ENCODE data around the gene FARP2.

Gene FARP2

DNA sequence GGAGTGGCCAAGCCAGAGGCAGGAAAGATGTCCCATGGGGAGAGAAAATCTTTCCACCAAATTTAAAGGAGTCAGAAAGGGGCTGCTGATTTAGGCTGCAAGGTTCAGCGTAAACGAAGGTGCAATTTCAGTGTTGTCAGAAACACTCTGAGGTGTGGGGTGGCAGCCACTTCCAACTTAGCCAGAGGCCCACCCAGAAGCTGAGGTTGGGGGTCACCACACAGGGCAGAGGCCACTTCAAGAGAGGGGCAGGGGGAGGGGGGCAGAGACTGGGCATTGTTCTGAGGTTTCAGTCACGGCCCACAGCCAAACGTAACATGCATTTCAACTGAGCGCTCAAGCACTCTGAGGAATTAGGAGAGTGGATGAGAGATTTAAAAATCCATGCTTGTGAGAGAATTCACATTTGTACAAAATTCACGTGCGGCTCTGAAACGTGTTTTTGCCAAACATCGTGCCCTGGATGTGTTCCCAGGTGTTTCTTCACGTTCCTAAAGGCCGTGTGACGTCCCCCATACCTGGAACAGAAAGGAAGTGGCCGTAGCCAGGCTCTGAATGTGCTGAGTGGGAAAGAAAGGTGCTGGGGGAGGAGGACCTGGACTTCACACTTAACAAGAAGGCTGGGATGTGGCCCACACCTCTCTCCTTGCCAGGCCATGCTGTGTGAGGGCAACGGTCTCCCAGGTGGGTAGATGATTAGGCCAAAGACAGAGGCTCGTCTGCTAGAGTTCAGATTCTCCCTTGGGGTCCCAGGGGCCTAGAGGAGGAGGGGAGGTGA, 182.9 kb downstream of the FARP2 start:
- Histone ChIP-seq H3K36me3 (ENCODE audit: control insufficient read depth in 1 of 2, insufficient read depth in 2 of 2, low read length in 2 of 2) (no peaks in the 10 kb centered on the region), H3K9me3 (ENCODE audit: control insufficient read depth in 1 of 2, low read length in 2 of 2) (no peaks in the 10 kb centered on the region), H3K4me3 (ENCODE audit: low read depth in 1 of 2, low read length in 2 of 2) (no peak overlapping the region), H3K9ac (ENCODE audit: low read depth in 1 of 2, low read length in 2 of 2) (no peak overlapping the region), H3K4me1 (ENCODE audit: control insufficient read depth in 1 of 2, insufficient read depth in 2 of 2, low read length in 2 of 2) (no peaks in the 10 kb centered on the region), H3K27me3 (ENCODE audit: control insufficient read depth in 1 of 2, insufficient read depth in 2 of 2, low read length in 2 of 2) (peaks cover 4 to 12% of the 10 kb centered on the region in 2 donors), H3K27ac (ENCODE audit: low read depth, low read length) (no peak overlapping the region)

DNA sequence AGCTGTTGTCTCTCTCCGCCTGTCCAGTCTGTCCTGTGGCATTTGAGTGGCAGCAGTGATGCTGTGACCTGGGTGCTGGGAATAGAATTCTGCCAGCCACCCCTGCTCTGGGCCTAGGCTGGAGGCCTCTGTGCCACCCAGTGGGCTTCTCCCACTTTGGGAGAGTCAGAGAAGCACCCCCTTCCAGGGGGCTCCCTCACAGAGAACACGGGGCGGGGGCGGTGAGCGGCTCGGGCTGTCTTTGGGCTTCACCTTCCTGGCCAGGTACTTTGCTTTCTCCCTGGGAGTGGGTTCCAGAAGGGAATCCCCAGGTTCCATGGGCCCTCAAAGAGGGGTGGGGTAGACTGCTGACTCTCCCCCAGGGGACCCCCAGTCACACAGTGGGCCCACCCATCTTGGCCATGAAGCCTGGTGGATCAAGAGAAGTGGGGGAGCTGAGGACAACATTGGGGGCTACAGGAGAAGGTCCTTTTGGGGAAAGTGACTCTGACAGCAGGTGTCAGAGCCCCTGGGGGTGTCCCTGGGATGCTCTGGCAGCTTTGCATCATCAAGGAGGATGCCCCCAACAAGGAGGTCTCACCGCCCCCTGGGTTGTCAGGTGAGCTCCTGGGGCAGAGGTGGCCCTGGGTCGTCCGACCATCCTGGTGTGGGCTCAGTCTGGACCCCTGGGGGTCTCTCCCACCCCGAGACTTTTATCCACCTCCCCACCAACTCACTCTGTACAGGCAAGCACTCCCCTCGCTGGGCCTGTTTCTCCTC, 183.7 kb downstream of the FARP2 start:
- Histone ChIP-seq H3K9me3 (ENCODE audit: control insufficient read depth in 1 of 2, low read length in 2 of 2) (no peaks in the 10 kb centered on the region), H3K4me1 (ENCODE audit: control insufficient read depth in 1 of 2, insufficient read depth in 2 of 2, low read length in 2 of 2) (no peaks in the 10 kb centered on the region), H3K27me3 (ENCODE audit: control insufficient read depth in 1 of 2, insufficient read depth in 2 of 2, low read length in 2 of 2) (peaks cover 4 to 12% of the 10 kb centered on the region in 2 donors), H3K9ac (ENCODE audit: low read depth in 1 of 2, low read length in 2 of 2) (no peak overlapping the region), H3K27ac (ENCODE audit: low read depth, low read length) (no peak overlapping the region), H3K36me3 (ENCODE audit: control insufficient read depth in 1 of 2, insufficient read depth in 2 of 2, low read length in 2 of 2) (no peaks in the 10 kb centered on the region), H3K4me3 (ENCODE audit: low read depth in 1 of 2, low read length in 2 of 2) (no peak overlapping the region)

DNA sequence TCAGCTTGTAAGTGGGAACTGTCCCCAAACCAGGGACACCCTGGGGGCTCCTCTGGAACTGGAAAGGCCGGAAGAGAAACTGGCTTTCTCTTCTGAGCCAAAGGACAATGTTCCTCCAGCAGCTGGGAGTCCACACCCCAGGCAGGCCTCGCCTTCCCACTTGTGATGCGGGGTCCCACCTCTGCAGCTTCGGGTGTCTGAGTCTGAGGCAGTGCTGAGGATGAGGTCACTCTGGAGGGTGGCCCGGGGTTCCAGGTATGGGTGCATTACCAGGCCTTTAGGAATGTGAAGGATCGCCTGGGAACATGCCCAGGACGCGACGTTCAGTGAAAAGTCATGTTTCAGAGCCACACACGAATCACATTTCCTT, 184.3 kb downstream of the FARP2 start:
- Histone ChIP-seq H3K36me3 (ENCODE audit: control insufficient read depth in 1 of 2, insufficient read depth in 2 of 2, low read length in 2 of 2) (no peaks in the 10 kb centered on the region), H3K4me3 (ENCODE audit: low read depth in 1 of 2, low read length in 2 of 2) (peak overlapping the region; percentile 13 to 65), H3K9me3 (ENCODE audit: control insufficient read depth in 1 of 2, low read length in 2 of 2) (no peaks in the 10 kb centered on the region), H3K27ac (ENCODE audit: low read depth, low read length) (no peak overlapping the region), H3K9ac (ENCODE audit: low read depth in 1 of 2, low read length in 2 of 2) (peak overlapping the region in 1 of 2 donors; percentile 33), H3K4me1 (ENCODE audit: control insufficient read depth in 1 of 2, insufficient read depth in 2 of 2, low read length in 2 of 2) (peaks cover 0 to 1% of the 10 kb centered on the region in 2 donors), H3K27me3 (ENCODE audit: control insufficient read depth in 1 of 2, insufficient read depth in 2 of 2, low read length in 2 of 2) (peaks cover 4 to 12% of the 10 kb centered on the region in 2 donors)

DNA sequence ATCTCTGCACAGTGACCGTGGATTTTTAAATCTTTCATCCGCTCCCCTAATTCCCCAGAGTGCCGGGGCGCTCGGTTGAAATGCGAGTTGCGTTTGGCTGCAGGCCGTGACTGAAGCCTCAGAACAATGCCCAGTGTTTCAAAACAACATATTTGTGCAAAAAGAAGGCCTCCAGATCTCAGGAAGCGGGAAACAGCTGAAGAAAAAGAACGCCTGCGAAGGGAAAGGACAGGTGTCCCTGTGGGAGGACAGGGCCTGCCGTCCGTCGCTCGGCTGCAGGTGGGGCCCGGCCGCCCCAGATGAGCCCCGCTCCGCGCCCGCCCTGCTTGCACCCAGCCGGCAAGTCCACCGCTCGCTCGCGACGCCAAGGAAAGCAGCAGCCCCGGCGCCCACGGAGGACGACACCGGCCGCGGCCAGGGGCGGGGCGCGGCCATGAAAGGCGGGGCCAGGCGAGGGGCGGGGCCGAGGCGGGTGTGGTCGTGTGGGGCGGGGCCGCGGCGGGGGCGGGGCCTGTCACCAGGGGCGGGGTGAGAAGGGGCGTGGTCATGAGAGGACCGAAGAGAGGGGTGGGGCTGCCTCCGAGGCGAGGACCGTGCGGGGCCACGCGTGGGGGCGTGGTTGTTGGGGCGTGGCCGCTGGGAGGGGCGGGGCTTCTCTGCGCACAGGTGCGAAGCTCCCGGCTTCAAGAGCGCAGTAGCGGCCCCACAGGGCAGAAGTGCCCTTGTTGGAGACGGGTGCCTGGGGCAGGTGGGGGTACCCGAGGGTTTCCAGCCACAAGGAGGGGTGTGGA, 184.9 kb downstream of the FARP2 start:
- H3K4me3 ChIP-seq (ENCODE audit: low read depth in 1 of 2, low read length in 2 of 2) = peak overlapping the region; percentile 13 to 65
- peaks cover 6 to 17% of the 10 kb centered on the region in 2 donors for H3K27me3 ChIP-seq (ENCODE audit: control insufficient read depth in 1 of 2, insufficient read depth in 2 of 2, low read length in 2 of 2)
- H3K36me3 ChIP-seq (ENCODE audit: control insufficient read depth in 1 of 2, insufficient read depth in 2 of 2, low read length in 2 of 2) = no peaks in the 10 kb centered on the region
- H3K4me1 ChIP-seq (ENCODE audit: control insufficient read depth in 1 of 2, insufficient read depth in 2 of 2, low read length in 2 of 2) = peaks cover 0 to 5% of the 10 kb centered on the region in 2 donors
- H3K27ac ChIP-seq (ENCODE audit: low read depth, low read length) = no peak overlapping the region
- H3K9me3 ChIP-seq (ENCODE audit: control insufficient read depth in 1 of 2, low read length in 2 of 2) = no peaks in the 10 kb centered on the region
- peak overlapping the region in 1 of 2 donors; percentile 33 for H3K9ac ChIP-seq (ENCODE audit: low read depth in 1 of 2, low read length in 2 of 2)

DNA sequence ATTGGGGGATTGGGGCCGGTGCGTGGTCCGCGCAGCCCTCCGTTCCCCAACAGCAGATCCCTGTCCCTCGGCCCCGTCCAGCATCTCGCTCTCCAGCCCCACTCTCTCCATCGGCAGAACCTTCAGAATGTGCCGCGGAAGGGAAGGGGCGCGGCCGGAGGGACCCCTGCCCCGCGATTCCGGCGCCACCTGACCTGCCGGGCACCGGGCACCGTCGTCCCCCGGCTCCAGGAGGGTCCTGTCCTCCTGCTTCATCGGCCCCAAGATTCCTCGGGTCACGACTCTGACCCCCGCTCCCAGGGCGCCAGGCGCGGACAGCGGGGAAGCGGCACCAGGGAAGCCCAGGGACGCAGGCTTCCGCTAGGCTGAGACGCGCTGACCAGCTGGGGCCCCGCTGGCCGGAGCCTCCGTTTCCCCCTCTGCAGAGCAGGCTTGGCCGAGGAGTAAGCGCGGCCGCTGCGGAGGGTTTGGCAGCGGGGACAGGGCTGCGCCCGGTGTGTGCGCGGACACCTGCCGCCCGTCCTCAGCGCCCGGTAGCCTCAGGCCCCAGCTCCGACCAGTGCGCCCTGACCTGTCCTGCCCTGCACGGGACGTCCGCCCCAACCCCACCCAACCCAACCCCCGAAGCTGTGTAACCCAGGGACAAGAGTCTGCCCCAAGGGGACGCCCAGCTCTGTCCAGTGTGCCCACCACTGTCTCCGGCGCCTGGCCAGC, 185.6 kb downstream of the FARP2 start:
- Histone ChIP-seq H3K9me3 (ENCODE audit: control insufficient read depth in 1 of 2, low read length in 2 of 2) (no peaks in the 10 kb centered on the region), H3K4me1 (ENCODE audit: control insufficient read depth in 1 of 2, insufficient read depth in 2 of 2, low read length in 2 of 2) (peaks cover 0 to 5% of the 10 kb centered on the region in 2 donors), H3K36me3 (ENCODE audit: control insufficient read depth in 1 of 2, insufficient read depth in 2 of 2, low read length in 2 of 2) (no peaks in the 10 kb centered on the region), H3K9ac (ENCODE audit: low read depth in 1 of 2, low read length in 2 of 2) (no peak overlapping the region), H3K27me3 (ENCODE audit: control insufficient read depth in 1 of 2, insufficient read depth in 2 of 2, low read length in 2 of 2) (peaks cover 11 to 22% of the 10 kb centered on the region in 2 donors), H3K4me3 (ENCODE audit: low read depth in 1 of 2, low read length in 2 of 2) (no peak overlapping the region), H3K27ac (ENCODE audit: low read depth, low read length) (no peak overlapping the region)

DNA sequence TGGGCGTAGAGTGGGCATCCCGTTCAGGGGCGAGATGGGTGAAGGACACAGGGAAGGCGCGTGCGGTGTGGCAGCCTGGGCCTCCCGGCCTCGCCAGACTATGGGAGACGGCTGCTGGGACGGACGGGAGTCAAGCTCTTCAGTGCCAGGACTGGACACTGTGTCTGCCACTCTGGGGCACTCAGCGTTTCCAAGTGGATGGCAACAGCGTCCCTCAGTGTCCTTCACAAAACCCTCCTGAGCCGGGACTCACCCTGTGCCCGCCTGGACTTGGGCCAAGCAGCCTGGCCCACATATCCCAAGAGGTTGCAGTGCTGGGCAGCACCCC, 186.2 kb downstream of the FARP2 start:
- H3K9ac ChIP-seq (ENCODE audit: low read depth in 1 of 2, low read length in 2 of 2) = no peak overlapping the region
- H3K9me3 ChIP-seq (ENCODE audit: control insufficient read depth in 1 of 2, low read length in 2 of 2) = no peaks in the 10 kb centered on the region
- peaks cover 16 to 25% of the 10 kb centered on the region in 2 donors for H3K27me3 ChIP-seq (ENCODE audit: control insufficient read depth in 1 of 2, insufficient read depth in 2 of 2, low read length in 2 of 2)
- peaks cover 0 to 5% of the 10 kb centered on the region in 2 donors for H3K4me1 ChIP-seq (ENCODE audit: control insufficient read depth in 1 of 2, insufficient read depth in 2 of 2, low read length in 2 of 2)
- H3K27ac ChIP-seq (ENCODE audit: low read depth, low read length) = no peak overlapping the region
- no peaks in the 10 kb centered on the region for H3K36me3 ChIP-seq (ENCODE audit: control insufficient read depth in 1 of 2, insufficient read depth in 2 of 2, low read length in 2 of 2)
- no peak overlapping the region for H3K4me3 ChIP-seq (ENCODE audit: low read depth in 1 of 2, low read length in 2 of 2)

Measured in duodenal mucosa (tissue), 2 donors.